B cell (primary cell): ENCODE data around the gene OR10G8. TPM values are rescaled to one million over a fixed set of nuclear protein-coding genes. Genes with fewer than 3 reads are reported as not detected.

Experiments used
- ATAC-seq: fragments of 200-7000 bp; cut with Tn5 transposase; one replicate; pipeline ENCODE4 v1.10.0; 2021; ENCODE audit warnings: low read depth, mild to moderate bottlenecking, moderate number of reproducible peaks, moderate library complexity
- CTCF ChIA-PET: fragments of 350-600 bp; sonication (Branson Sonifier 250); formaldehyde crosslinking; loops from one replicate; lab custom pipeline; 2021; ENCODE audit warnings: antibody characterized with exemption, inconsistent platforms; lab: Charles Lee
- POLR2A ChIA-PET: fragments of 350-600 bp; sonication (Branson Sonifier 250); formaldehyde crosslinking; loops from one replicate; lab custom pipeline; 2021; ENCODE audit warnings: antibody characterized with exemption; lab: Charles Lee
- DNase-seq: peaks from one replicate; pipeline ENCODE4 v3.0.0; 2013
- H2AFZ ChIP-seq: 2 replicates; pipeline ENCODE4 v1.6.1; 2012; ENCODE audit warnings: mild to moderate bottlenecking, low read depth, low read length; ENCODE audit not compliant: insufficient read depth, poor library complexity, severe bottlenecking
- H3K27ac ChIP-seq, 2 donors: 1 replicate in 1 of 2; 2 replicates in 1 of 2; pipeline ENCODE4 v1.5.1; 2012 to 2013; ENCODE audit warnings: low read length in 2 of 2, mild to moderate bottlenecking in 2 of 2, moderate library complexity in 1 of 2
- H3K27me3 ChIP-seq, 4 experiments: fragments of 200-600 bp in 1 of 4; sonication (generic) in 1 of 4; replicated peaks in 1 of 4; 1 replicate in 2 of 4; 2 replicates in 2 of 4; pipeline versions ENCODE4 v1.6.1 to v1.7.0; 2013 to 2016; ENCODE audit warnings: low read length in 3 of 4, mild to moderate bottlenecking in 2 of 4, mixed read lengths in 1 of 4, moderate library complexity in 1 of 4; ENCODE audit not compliant: insufficient read depth in 4 of 4, control insufficient read depth in 3 of 4; ENCODE audit errors: control extremely low read depth in 1 of 4
- H3K36me3 ChIP-seq, 2 experiments: replicated peaks in 1 of 2; 1 replicate in 1 of 2; 2 replicates in 1 of 2; pipeline versions ENCODE4 v1.6.1 to v1.7.1; 2013; ENCODE audit warnings: low read length in 1 of 2; ENCODE audit not compliant: insufficient read depth in 2 of 2, control insufficient read depth in 1 of 2; ENCODE audit errors: control extremely low read depth in 1 of 2, extremely low read depth in 1 of 2
- H3K4me1 ChIP-seq, 2 donors: fragments of 200-600 bp in 1 of 2; sonication (generic) in 1 of 2; 1 replicate in 1 of 2; 2 replicates in 1 of 2; pipeline versions ENCODE4 v1.5.1 to v1.6.1; 2013 to 2017; ENCODE audit warnings: low read length in 2 of 2; ENCODE audit not compliant: control insufficient read depth in 2 of 2, insufficient read depth in 2 of 2
- H3K4me2 ChIP-seq: replicated peaks from 2 replicates; pipeline ENCODE3; 2012; ENCODE audit warnings: mild to moderate bottlenecking, low read depth, low read length; ENCODE audit not compliant: poor library complexity, severe bottlenecking
- H3K4me3 ChIP-seq, 5 experiments: fragments of 200-600 bp in 1 of 5; sonication (generic) in 1 of 5; 1 replicate in 3 of 5; 2 replicates in 2 of 5; pipeline versions ENCODE4 v1.5.1 to v1.7.0; 2011 to 2016; ENCODE audit warnings: low read length in 4 of 5, mild to moderate bottlenecking in 4 of 5, low read depth in 2 of 5, control low read depth in 1 of 5, moderate library complexity in 1 of 5; ENCODE audit not compliant: insufficient read depth in 1 of 5; ENCODE audit errors: control extremely low read depth in 1 of 5, extremely low read depth in 1 of 5
- H3K79me2 ChIP-seq: fragments of 200-600 bp; sonication (generic); one replicate; pipeline ENCODE4 v1.6.0; 2016; ENCODE audit warnings: low read length; ENCODE audit not compliant: control insufficient read depth, insufficient read depth
- H3K9ac ChIP-seq: fragments of 200-600 bp; sonication (generic); 2 replicates; pipeline ENCODE4 v1.6.1; 2017; ENCODE audit warnings: mild to moderate bottlenecking, low read length, moderate library complexity
- H3K9me3 ChIP-seq, 3 donors: one replicate each; pipeline versions ENCODE4 v1.6.1 to v1.7.1; 2013; ENCODE audit warnings: low read length in 2 of 3; ENCODE audit not compliant: control insufficient read depth in 2 of 3, insufficient read depth in 1 of 3; ENCODE audit errors: control extremely low read depth in 1 of 3
- H4K20me1 ChIP-seq: 2 replicates; pipeline ENCODE4 v1.6.0; 2012; ENCODE audit warnings: mild to moderate bottlenecking, low read length; ENCODE audit not compliant: insufficient read depth, control insufficient read depth, poor library complexity, severe bottlenecking
- H3K27ac Mint-ChIP-seq: one replicate; pipeline ENCODE4 v1.8.0; 2021; ENCODE audit warnings: mixed read lengths
- H3K27me3 Mint-ChIP-seq: one replicate; pipeline ENCODE4 v1.8.0; 2021; ENCODE audit warnings: mixed read lengths
- H3K4me1 Mint-ChIP-seq: one replicate; pipeline ENCODE4 v1.8.0; 2021; ENCODE audit warnings: mixed read lengths
- H3K4me3 Mint-ChIP-seq: one replicate; pipeline ENCODE4 v1.8.0; 2021; ENCODE audit warnings: mixed read lengths
- H3K9me3 Mint-ChIP-seq: one replicate; pipeline ENCODE4 v1.8.0; 2022; ENCODE audit warnings: mixed read lengths; ENCODE audit not compliant: insufficient read depth
- CTCF ChIP-seq: fragments of 200-600 bp; IDR thresholded peaks from one replicate; pipeline ENCODE4 v1.8.0; 2022; ENCODE audit warnings: antibody characterized with exemption, mild to moderate bottlenecking
- EZH2 ChIP-seq: IDR thresholded peaks from 2 replicates; pipeline ENCODE4 v1.6.1; 2012; ENCODE audit warnings: borderline replicate concordance, low read depth, mild to moderate bottlenecking, moderate library complexity, low read length; ENCODE audit not compliant: insufficient read depth, poor library complexity, severe bottlenecking
- WGBS: methylation state at CpG from one replicate; pipeline ENCODE4 v1.1.5; 2013; ENCODE audit warnings: missing lambda C conversion rate; ENCODE audit not compliant: insufficient coverage; 5-methylcytosine and 5-hydroxymethylcytosine counted together
- intact Hi-C: fragments of 100-400 bp; cut with micrococcal nuclease; formaldehyde crosslinking; loops from one replicate; pipeline ENCODE4 v1.10.0; 2022
- polyA plus RNA-seq: library from polyadenylated mRNA; depleted of rRNA; stranded (reverse); fragments of >200 nt; gene quantifications from 2 replicates; pipeline ENCODE4 v1.2.3, GENCODE V29; 2012
- total RNA-seq, 2 donors: library from RNA; stranded (reverse); fragments of 120-200 nt in 1 of 2; gene quantifications; 1 replicate in 1 of 2; 2 replicates in 1 of 2; pipeline versions ENCODE4 v1.2.3 to v1.2.4, GENCODE V29; 2013 to 2022

Gene OR10G8
- total and polyA plus RNA-seq, 2 donors (not counting 1 experiment from before 2014, with no cell fraction given), result not detected

GRCh38 chr11:123979311-123979710, 47.3 kb upstream of the OR10G8 start:
- Histone ChIP-seq H3K36me3 (no peaks in the 10 kb centered on the region), H3K79me2 (no peaks in the 10 kb centered on the region), H3K27ac (no peak overlapping the region), H3K4me2 (no peak overlapping the region), H3K4me1 (no peaks in the 10 kb centered on the region), H3K9me3 (peaks cover 0 to 11% (median 0%) of the 10 kb centered on the region in 3 donors), H3K4me3 (no peak overlapping the region), H2AFZ (no peak overlapping the region), H3K27me3 (no peaks in the 10 kb centered on the region), H4K20me1 (no peaks in the 10 kb centered on the region), H3K9ac (no peak overlapping the region)
- TF ChIP-seq EZH2 (no peak), CTCF (no peak)
- ChIA-PET CTCF (no interaction called here), POLR2A (interaction anchor here (0.7 kb wide), 1 partner anchor 22 kb away, joined by 3 read pairs; no protein-coding TSS in a partner anchor)
- intact Hi-C loops, result no loop called here
- H3K27me3 Mint-ChIP-seq, result peaks cover 5% of the 10 kb centered on the region
- no peak overlapping the region for H3K4me3 Mint-ChIP-seq
- H3K27ac Mint-ChIP-seq, result no peak overlapping the region
- DNase-seq, result no peak
- 83% methylated on average over 4 of the region's 5 CpGs for WGBS
- H3K9me3 Mint-ChIP-seq, result no peaks in the 10 kb centered on the region
- no peaks in the 10 kb centered on the region for H3K4me1 Mint-ChIP-seq
- no peak for ATAC-seq

GRCh38 chr11:123995119-123995518, 31.5 kb upstream of the OR10G8 start, which contains the start of gene OR10G6:
OR10G6 (minus strand) TSS chr11:123995161; CDS start chr11:123995161, 0 bp downstream.
- ATAC-seq (no peak), DNase-seq (no peak)
- intact Hi-C loops, result no loop called here
- Mint-ChIP-seq H3K4me1 (no peaks in the 10 kb centered on the region), H3K4me3 (no peak within 1 kb of the TSS), H3K27me3 (no peaks in the 10 kb centered on the region), H3K9me3 (no peaks in the 10 kb centered on the region), H3K27ac (no peak within 1 kb of the TSS)
- Histone ChIP-seq H3K9ac (no peak within 1 kb of the TSS), H4K20me1 (no peaks in the 10 kb centered on the region), H3K4me3 (no peak within 1 kb of the TSS), H3K4me1 (no peaks in the 10 kb centered on the region), H3K27ac (no peak within 1 kb of the TSS), H3K79me2 (no peaks in the 10 kb centered on the region), H3K27me3 (no peaks in the 10 kb centered on the region), H2AFZ (no peak within 1 kb of the TSS), H3K4me2 (no peak within 1 kb of the TSS), H3K9me3 (peaks cover 0 to 3% (median 0%) of the 10 kb centered on the region in 3 donors), H3K36me3 (no peaks in the 10 kb centered on the region)
- POLR2A ChIA-PET, result no interaction called here
- CTCF ChIA-PET, result no interaction called here
- no CpG with 5 or more reads among the region's 1 CpG for WGBS
- no peak for TF ChIP-seq EZH2
- no peak for TF ChIP-seq CTCF
